ENCODE measurements around the gene ATXN10. TPM values are rescaled to one million over a fixed set of nuclear protein-coding genes. Genes with fewer than 3 reads are reported as not detected.
A peak's percentile ranks its signal among the peaks of the same experiment; 100 is the strongest.

Gene ATXN10
- total and polyA plus RNA-seq, 2 of the 13 experiments (the other 11 are each of a cell fraction or from before 2014, with no cell fraction given) = 60.1 to 194 TPM

DNA sequence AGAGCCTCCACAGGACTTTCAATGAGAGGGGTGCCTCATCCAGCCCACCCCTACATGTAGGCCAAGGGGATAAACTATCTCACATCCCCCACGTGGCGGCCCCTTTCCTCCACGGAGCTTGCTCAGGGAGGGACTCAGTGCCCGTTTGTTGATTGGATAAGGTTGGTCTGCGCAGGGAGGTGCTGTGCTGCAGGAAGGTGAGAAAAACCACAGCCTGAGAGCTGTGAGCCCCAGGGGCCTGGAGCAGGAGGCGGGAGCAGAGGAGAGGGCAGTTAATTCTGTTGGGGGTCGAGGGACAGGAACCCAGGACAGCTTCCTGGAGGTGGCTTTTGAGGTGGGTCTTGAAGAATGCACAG is 31.9 kb upstream of the ATXN10 start (continued):
- TF ChIP-seq, protein P1, sequence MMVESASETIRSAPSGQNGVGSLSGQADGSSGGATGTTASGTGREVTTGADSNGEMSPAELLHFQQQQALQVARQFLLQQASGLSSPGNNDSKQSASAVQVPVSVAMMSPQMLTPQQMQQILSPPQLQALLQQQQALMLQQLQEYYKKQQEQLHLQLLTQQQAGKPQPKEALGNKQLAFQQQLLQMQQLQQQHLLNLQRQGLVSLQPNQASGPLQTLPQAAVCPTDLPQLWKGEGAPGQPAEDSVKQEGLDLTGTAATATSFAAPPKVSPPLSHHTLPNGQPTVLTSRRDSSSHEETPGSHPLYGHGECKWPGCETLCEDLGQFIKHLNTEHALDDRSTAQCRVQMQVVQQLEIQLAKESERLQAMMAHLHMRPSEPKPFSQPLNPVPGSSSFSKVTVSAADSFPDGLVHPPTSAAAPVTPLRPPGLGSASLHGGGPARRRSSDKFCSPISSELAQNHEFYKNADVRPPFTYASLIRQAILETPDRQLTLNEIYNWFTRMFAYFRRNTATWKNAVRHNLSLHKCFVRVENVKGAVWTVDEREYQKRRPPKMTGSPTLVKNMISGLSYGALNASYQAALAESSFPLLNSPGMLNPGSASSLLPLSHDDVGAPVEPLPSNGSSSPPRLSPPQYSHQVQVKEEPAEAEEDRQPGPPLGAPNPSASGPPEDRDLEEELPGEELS (CRISPR knock-in tag; IDR thresholded peaks at IDR 0.05) = no peak
- TF ChIP-seq, protein P2, sequence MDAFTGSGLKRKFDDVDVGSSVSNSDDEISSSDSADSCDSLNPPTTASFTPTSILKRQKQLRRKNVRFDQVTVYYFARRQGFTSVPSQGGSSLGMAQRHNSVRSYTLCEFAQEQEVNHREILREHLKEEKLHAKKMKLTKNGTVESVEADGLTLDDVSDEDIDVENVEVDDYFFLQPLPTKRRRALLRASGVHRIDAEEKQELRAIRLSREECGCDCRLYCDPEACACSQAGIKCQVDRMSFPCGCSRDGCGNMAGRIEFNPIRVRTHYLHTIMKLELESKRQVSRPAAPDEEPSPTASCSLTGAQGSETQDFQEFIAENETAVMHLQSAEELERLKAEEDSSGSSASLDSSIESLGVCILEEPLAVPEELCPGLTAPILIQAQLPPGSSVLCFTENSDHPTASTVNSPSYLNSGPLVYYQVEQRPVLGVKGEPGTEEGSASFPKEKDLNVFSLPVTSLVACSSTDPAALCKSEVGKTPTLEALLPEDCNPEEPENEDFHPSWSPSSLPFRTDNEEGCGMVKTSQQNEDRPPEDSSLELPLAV (CRISPR knock-in tag; conservative IDR thresholded peaks at IDR 0.05; ENCODE audit: low read depth) = no peak

DNA sequence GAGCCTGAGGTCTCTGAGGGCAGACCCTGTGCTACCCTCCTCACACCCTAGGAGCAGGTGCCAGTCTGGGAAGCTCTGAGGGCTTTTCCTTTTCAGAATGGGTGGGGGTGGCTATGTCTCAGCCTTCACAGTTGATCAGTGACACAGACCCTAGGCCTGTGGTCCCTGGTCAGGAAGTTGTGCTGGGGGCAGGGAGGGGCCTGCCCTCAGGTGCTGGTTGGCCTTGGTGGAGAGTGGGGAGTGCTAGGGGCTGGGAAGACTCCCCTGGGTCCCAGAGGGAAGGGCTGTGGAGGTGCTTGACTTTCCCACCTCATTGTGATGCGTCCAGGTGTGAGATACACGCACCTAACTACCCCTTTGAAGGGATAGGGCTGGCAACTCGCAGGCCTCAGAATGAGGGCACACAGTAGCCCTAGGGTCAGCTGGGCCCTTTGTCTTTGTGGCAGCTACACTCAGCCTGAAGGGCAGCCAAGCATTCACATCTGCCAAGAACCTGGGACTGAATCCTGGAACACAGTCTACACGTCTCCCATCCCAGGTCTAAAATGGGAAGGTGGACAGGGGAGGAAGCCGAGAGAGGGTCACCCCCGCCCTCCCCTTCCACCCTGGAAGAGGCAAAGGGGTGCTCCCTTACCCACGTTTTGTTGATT is 31.2 kb upstream of the ATXN10 start:
- Histone ChIP-seq H2AFZ (ENCODE audit: low read length) (no peak overlapping the region), H3K4me3 (replicated peaks in 1 of 3; ENCODE audit: insufficient read depth in 1 of 3, low read depth in 2 of 3, low read length in 3 of 3) (no peak overlapping the region), H3K4me1 (ENCODE audit: insufficient read depth, low read length) (peaks cover 74% of the 10 kb centered on the region), H3K27me3 (ENCODE audit: control insufficient read depth in 1 of 2, insufficient read depth in 2 of 2, low read length in 2 of 2) (no peaks in the 10 kb centered on the region; a peak in 1 of 5 replicates), H3K9me3 (ENCODE audit: low read length) (no peaks in the 10 kb centered on the region), H3K9ac (ENCODE audit: insufficient read depth, low read depth, low read length) (no peak overlapping the region), H3K36me3 (replicated peaks in 1 of 2; ENCODE audit: control insufficient read depth in 1 of 2, insufficient read depth in 2 of 2, low read length in 2 of 2) (no peaks in the 10 kb centered on the region), H3K79me2 (ENCODE audit: insufficient read depth, low read length) (no peaks in the 10 kb centered on the region), H3K27ac (ENCODE audit: extremely low read length, insufficient read depth, low read length) (no peak overlapping the region), H4K20me1 (ENCODE audit: insufficient read depth, low read length) (no peaks in the 10 kb centered on the region), H3K4me2 (ENCODE audit: low read depth, low read length) (0 out of 2 replicates have a peak overlapping the region, but pooled peaks have one; percentile 1)
- 80% methylated on average over 1 of the region's 7 CpGs for WGBS (ENCODE audit: low lambda C conversion rate)
- CTCF ChIA-PET (ENCODE audit: low intra/inter-chr PET ratio, low total read pairs) = no interaction called here
- DNase-seq (ENCODE audit: low spot score) (no peak), FAIRE-seq (no peak), ATAC-seq (no peak)
- in situ Hi-C loops (cut with HindIII; ENCODE audit: extremely low pct_ligation_motif_present, low pct_unique_long_range_greater_than_20kb) (loop anchor here (5.0 to 25.0 kb wide), 3 partner anchors 63 to 472 kb away; no protein-coding TSS in a partner anchor), intact Hi-C loops (cut with micrococcal nuclease; ENCODE audit: unreplicated experiment) (loop anchor here (10.0 kb wide), 2 partner anchors 184 to 224 kb away; no protein-coding TSS in a partner anchor)
- no TSS peak for BruUV-seq (replicated peaks)
- POLR2A ChIA-PET = no interaction called here
- no peak for TF ChIP-seq NCOR1 (IDR thresholded peaks at IDR 0.05; ENCODE audit: borderline replicate concordance, low read length)
- no peak for TF ChIP-seq KDM5A (IDR thresholded peaks at IDR 0.05; ENCODE audit: borderline replicate concordance, low read length)
- no peak for TF ChIP-seq NAIF1 (CRISPR knock-in tag; IDR thresholded peaks at IDR 0.05; ENCODE audit: borderline replicate concordance)
- no peak for TF ChIP-seq HMG20B (CRISPR knock-in tag; conservative IDR thresholded peaks at IDR 0.05)
- TF ChIP-seq, protein P3, sequence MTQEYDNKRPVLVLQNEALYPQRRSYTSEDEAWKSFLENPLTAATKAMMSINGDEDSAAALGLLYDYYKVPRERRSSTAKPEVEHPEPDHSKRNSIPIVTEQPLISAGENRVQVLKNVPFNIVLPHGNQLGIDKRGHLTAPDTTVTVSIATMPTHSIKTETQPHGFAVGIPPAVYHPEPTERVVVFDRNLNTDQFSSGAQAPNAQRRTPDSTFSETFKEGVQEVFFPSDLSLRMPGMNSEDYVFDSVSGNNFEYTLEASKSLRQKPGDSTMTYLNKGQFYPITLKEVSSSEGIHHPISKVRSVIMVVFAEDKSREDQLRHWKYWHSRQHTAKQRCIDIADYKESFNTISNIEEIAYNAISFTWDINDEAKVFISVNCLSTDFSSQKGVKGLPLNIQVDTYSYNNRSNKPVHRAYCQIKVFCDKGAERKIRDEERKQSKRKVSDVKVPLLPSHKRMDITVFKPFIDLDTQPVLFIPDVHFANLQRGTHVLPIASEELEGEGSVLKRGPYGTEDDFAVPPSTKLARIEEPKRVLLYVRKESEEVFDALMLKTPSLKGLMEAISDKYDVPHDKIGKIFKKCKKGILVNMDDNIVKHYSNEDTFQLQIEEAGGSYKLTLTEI (CRISPR knock-in tag; conservative IDR thresholded peaks at IDR 0.05) = no peak
- TF ChIP-seq, protein P4, sequence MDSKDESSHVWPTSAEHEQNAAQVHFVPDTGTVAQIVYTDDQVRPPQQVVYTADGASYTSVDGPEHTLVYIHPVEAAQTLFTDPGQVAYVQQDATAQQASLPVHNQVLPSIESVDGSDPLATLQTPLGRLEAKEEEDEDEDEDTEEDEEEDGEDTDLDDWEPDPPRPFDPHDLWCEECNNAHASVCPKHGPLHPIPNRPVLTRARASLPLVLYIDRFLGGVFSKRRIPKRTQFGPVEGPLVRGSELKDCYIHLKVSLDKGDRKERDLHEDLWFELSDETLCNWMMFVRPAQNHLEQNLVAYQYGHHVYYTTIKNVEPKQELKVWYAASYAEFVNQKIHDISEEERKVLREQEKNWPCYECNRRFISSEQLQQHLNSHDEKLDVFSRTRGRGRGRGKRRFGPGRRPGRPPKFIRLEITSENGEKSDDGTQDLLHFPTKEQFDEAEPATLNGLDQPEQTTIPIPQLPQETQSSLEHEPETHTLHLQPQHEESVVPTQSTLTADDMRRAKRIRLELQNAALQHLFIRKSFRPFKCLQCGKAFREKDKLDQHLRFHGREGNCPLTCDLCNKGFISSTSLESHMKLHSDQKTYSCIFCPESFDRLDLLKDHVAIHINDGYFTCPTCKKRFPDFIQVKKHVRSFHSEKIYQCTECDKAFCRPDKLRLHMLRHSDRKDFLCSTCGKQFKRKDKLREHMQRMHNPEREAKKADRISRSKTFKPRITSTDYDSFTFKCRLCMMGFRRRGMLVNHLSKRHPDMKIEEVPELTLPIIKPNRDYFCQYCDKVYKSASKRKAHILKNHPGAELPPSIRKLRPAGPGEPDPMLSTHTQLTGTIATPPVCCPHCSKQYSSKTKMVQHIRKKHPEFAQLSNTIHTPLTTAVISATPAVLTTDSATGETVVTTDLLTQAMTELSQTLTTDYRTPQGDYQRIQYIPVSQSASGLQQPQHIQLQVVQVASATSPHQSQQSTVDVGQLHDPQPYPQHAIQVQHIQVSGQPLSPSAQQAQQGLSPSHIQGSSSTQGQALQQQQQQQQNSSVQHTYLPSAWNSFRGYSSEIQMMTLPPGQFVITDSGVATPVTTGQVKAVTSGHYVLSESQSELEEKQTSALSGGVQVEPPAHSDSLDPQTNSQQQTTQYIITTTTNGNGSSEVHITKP (CRISPR knock-in tag; IDR thresholded peaks at IDR 0.05; ENCODE audit: low read depth) = no peak

Measured in HepG2 (cell line).